BE2C (cell line): ENCODE data around the gene ELAVL1. TPM values are rescaled to one million over a fixed set of nuclear protein-coding genes. Genes with fewer than 3 reads are reported as not detected.

Experiments
- DNase-seq: peaks from one replicate; pipeline ENCODE4 v3.0.0-alpha.2; 2020
- H3K27me3 ChIP-seq: fragments of 250-450 bp; sonication (Bioruptor Pico); 2 replicates; pipeline ENCODE4 v1.5.1; 2020; ENCODE audit warnings: mild to moderate bottlenecking
- H3K36me3 ChIP-seq: fragments of 250-450 bp; sonication (Bioruptor Pico); 2 replicates; pipeline ENCODE4 v1.5.1; 2020; ENCODE audit warnings: mild to moderate bottlenecking
- H3K4me1 ChIP-seq: fragments of 250-450 bp; sonication (Bioruptor Pico); 2 replicates; pipeline ENCODE4 v1.5.1; 2020
- H3K4me3 ChIP-seq: 2 replicates; pipeline ENCODE4 v1.5.1; 2011; ENCODE audit warnings: low read depth, low read length
- H3K9me3 ChIP-seq: fragments of 250-450 bp; sonication (Bioruptor Pico); 2 replicates; pipeline ENCODE4 v1.5.1; 2020
- polyA plus RNA-seq: library from polyadenylated mRNA; unstranded; fragments of >200 nt; gene quantifications from one replicate; pipeline ENCODE4 v1.2.1, GENCODE V29; 2012; ENCODE audit warnings: low read depth, missing spikeins; ENCODE audit not compliant: insufficient read length, insufficient read depth
- TF ChIP-seq, protein P1 (sequence below): IDR thresholded peaks from 2 replicates; pipeline ENCODE4 v1.5.1; 2012; ENCODE audit warnings: mild to moderate bottlenecking, low read depth, low read length

Gene ELAVL1
- 58.0 TPM for polyA plus RNA-seq

DNA sequence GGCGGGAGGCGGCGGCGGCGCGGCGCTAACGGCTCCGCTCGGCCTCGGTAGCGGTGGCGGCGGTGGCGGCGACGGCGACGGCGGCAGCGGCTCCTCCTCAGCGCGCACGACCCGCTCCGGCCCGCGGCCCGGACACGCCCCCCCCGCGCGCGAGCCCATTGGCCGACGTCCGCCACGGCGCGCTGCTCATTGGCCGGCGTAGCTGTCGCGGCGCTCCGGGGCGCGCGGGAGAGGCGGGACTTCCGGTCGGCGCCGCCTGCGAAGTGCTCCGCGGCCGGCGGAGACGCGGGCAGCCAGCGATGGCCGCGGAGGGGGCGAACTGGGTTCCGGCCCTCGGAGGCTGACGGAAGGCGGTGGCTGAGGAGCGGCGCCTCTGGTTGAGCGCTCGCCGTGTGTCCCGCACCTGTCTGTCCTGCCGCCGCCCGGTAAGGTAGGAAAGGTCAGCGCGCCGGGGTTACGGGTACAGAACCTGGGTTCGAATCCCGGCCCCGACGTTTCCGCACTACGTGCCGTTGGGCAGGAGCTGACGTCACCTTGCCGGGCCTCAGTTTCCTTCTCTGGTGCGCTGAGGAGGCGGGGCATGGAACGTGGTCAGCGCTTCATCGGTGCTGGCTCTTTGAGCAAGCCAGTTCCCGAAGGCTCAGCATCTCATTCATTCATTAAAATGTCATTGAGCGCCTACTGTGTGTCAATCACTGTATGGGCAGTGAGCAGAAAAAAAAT lies at the start of gene ELAVL1:
Gene ELAVL1, minus strand, starts transcription at position 108 of the 723 bp plus-strand sequence. CDS start 13,826 bp downstream, outside the sequence.
- TF ChIP-seq, protein P1, sequence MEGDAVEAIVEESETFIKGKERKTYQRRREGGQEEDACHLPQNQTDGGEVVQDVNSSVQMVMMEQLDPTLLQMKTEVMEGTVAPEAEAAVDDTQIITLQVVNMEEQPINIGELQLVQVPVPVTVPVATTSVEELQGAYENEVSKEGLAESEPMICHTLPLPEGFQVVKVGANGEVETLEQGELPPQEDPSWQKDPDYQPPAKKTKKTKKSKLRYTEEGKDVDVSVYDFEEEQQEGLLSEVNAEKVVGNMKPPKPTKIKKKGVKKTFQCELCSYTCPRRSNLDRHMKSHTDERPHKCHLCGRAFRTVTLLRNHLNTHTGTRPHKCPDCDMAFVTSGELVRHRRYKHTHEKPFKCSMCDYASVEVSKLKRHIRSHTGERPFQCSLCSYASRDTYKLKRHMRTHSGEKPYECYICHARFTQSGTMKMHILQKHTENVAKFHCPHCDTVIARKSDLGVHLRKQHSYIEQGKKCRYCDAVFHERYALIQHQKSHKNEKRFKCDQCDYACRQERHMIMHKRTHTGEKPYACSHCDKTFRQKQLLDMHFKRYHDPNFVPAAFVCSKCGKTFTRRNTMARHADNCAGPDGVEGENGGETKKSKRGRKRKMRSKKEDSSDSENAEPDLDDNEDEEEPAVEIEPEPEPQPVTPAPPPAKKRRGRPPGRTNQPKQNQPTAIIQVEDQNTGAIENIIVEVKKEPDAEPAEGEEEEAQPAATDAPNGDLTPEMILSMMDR = no peak
- Histone ChIP-seq H3K9me3 (no peaks in the 10 kb centered on the region), H3K36me3 (peaks cover 14% of the 10 kb centered on the region), H3K27me3 (no peaks in the 10 kb centered on the region), H3K4me1 (no peaks in the 10 kb centered on the region; the same call in 1 of the 2 replicates), H3K4me3 (peak within 1 kb of the TSS; percentile 92)
- DNase-seq = peak; percentile 95

- Histone ChIP-seq H3K4me1 (no peaks in the 10 kb centered on the region), H3K9me3 (no peaks in the 10 kb centered on the region), H3K36me3 (no peaks in the 10 kb centered on the region), H3K4me3 (no peak overlapping the region), H3K27me3 (no peaks in the 10 kb centered on the region)
- TF ChIP-seq, protein P1 = no peak
- DNase-seq = no peak
Measured at GRCh38 chr19:8054169-8054568, 48.7 kb upstream of the ELAVL1 start.

DNA sequence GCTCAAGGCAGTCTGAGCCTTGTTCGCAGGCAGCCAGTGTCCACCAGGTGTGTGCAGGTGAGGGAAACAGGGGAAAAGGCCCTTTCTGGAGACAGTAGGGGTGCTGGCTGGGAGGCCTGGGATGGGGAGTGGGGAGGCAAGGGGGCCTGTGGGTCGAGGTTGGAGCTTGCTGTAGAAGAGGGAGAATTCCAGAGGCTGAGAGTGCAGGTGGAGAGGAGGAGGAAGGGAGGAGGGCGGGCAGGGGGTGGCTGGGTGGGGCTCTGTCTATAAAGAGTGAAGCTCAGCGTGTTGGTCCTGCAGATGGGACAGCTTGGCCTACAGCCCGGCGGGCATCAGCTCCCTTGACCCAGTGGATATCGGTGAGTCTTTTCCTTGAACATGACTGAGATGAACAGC lies 47.0 kb upstream of the ELAVL1 start, which contains the start of gene CCL25:
Gene CCL25, plus strand, starts transcription at position 297 of the 396 bp plus-strand sequence. CDS start 290 bp downstream, outside the sequence.
- no peaks in the 10 kb centered on the region for H3K9me3 ChIP-seq
- H3K4me3 ChIP-seq = no peak within 1 kb of the TSS
- no peaks in the 10 kb centered on the region for H3K36me3 ChIP-seq
- no peaks in the 10 kb centered on the region for H3K4me1 ChIP-seq
- no peaks in the 10 kb centered on the region for H3K27me3 ChIP-seq
- TF ChIP-seq, protein P1 = no peak
- DNase-seq = no peak

- H3K36me3 ChIP-seq = no peaks in the 10 kb centered on the region
- H3K9me3 ChIP-seq = no peaks in the 10 kb centered on the region
Measured at GRCh38 chr19:8050274-8051096, 45.0 kb upstream of the ELAVL1 start.

DNA sequence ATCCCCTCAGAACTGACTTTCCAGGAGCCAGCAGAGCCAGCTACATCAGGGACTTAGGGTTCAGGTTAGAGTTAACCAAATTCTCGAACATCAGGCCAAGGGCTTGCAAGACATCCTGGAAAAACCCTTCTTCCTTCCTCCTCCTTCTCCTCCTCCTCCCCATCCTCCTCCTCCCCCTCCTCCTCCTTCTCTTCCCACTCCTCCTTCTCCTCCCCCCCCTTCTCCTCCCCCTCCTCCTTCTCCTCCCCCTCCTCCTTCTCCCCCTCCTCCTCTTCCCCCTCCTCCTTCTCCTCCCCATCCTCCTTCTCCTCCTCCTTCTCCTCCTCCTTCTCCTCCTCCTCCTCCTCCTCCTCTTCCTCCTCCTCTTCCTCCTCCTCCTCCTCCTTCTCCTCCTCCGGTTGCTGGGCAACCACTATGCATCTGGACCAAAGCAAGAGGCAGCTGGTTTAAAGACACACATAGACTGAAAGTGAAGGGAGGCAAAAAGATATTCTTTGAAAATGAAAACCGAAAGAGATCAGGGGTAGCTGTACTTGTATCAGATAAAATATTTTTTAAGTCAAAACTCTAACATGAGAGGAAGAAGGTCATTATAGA lies 41.2 kb upstream of the ELAVL1 start:
- TF ChIP-seq, protein P1 = no peak
- no peak overlapping the region for H3K4me3 ChIP-seq
- no peaks in the 10 kb centered on the region for H3K4me1 ChIP-seq
- no peaks in the 10 kb centered on the region for H3K27me3 ChIP-seq
- H3K36me3 ChIP-seq = no peaks in the 10 kb centered on the region
- DNase-seq = no peak
- no peaks in the 10 kb centered on the region for H3K9me3 ChIP-seq

More at GRCh38 chr19:8050274-8051096, 45.0 kb upstream of the ELAVL1 start:
- Histone ChIP-seq H3K27me3 (no peaks in the 10 kb centered on the region), H3K4me1 (no peaks in the 10 kb centered on the region), H3K4me3 (peak overlapping the region; percentile 35)
- peak; percentile 96 for DNase-seq
- TF ChIP-seq, protein P1 = no peak
